GM12892 (cell line): ENCODE results near the gene PPFIA3.

Experiments
- POLR2A ChIP-seq: IDR thresholded peaks from 2 replicates; pipeline ENCODE4 v1.6.1; 2011; ENCODE audit warnings: low read depth, low read length, control low read depth
- POLR2AphosphoS5 ChIP-seq: IDR thresholded peaks from 2 replicates; pipeline ENCODE4 v1.6.1; 2011; ENCODE audit warnings: low read depth, low read length, control low read depth
- TAF1 ChIP-seq: IDR thresholded peaks from 2 replicates; pipeline ENCODE4 v1.6.1; 2011; ENCODE audit warnings: low read depth, mild to moderate bottlenecking, control low read depth, low read length, borderline replicate concordance

DNA sequence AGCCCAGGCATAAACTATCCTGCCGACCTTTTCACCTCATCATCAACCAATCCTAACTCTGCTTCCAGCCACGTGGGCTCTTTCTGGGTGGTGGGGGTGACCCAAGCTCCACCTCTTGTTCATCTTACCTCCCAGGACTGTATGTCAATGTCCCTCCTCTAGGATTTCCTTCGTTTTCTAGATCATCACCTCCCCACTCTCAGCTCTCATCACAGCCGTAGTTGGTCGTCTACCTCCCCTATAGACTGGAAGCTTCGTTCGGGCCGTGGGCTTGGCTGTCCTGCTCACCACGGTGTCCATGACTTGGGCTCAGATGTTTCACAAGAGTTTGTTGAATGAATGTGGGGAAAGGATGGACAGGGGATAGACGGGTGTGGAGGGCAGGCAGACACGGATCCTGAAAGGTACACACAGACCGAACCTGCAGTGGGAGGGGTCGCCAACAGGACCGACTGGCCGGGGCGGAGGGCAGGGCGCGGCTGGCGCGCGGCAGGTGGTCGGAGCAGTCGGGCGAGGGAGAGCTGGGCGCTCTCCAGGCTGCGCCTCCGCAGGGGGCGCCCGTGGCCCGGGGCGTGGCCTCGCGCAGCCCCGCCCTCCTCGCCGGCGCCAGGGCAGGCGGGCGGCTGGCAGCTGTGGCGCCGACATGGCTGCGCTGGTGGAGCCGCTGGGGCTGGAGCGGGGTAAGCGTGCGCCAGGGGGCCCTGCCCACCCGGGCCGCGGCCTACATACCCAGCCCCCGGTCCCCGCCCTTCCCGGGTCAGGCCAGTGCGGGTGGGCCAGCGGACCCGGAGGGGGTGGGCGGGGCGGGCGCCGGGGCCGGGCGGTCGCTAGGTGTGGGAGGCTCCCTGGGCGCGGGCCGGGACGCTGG, 5.3 kb upstream of the PPFIA3 start, which contains the start of gene LIN7B:
- TF ChIP-seq TAF1 (no peak), POLR2A (no peak), POLR2AphosphoS5 (no peak)
